Retinal pigment epithelial cell (primary cell): ENCODE measurements around the gene ARID1B.

Experiments
- DNase-seq: peaks from one replicate; pipeline ENCODE4 v3.0.0-alpha.2; 2010; ENCODE audit warnings: low read depth
- H3K4me3 ChIP-seq: 2 replicates; pipeline ENCODE4 v1.5.1; 2011; ENCODE audit warnings: mild to moderate bottlenecking, low read length, control low read depth, moderate library complexity
- CTCF ChIP-seq: conservative IDR thresholded peaks from 2 replicates; pipeline ENCODE4 v1.5.1; 2011; ENCODE audit warnings: low read depth, low read length, control low read depth, inconsistent platforms

Gene ARID1B

GRCh38 chr6:157076451-157076822, 299.3 kb downstream of the ARID1B start:
- TF ChIP-seq CTCF, result no peak
- no peak overlapping the region for H3K4me3 ChIP-seq
- DNase-seq, result no peak

- H3K4me3 ChIP-seq, result no peak overlapping the region
- no peak for TF ChIP-seq CTCF
- DNase-seq, result no peak
These were observed 300.1 kb downstream of the ARID1B start for GRCh38 chr6:157077251-157077650.

- no peak overlapping the region for H3K4me3 ChIP-seq
- no peak for TF ChIP-seq CTCF
- no peak for DNase-seq
These were observed 301.1 kb downstream of the ARID1B start for GRCh38 chr6:157078326-157078725.

- no peak overlapping the region for H3K4me3 ChIP-seq
- DNase-seq, result no peak
- TF ChIP-seq CTCF, result no peak
These were observed 302.1 kb downstream of the ARID1B start for GRCh38 chr6:157079277-157079676.

- no peak for TF ChIP-seq CTCF
- no peak for DNase-seq
- H3K4me3 ChIP-seq, result no peak overlapping the region
These were observed 302.6 kb downstream of the ARID1B start for GRCh38 chr6:157079771-157080170.

- H3K4me3 ChIP-seq, result no peak overlapping the region
- no peak for DNase-seq
- no peak for TF ChIP-seq CTCF
These were observed 303.8 kb downstream of the ARID1B start for GRCh38 chr6:157080986-157081391.

GRCh38 chr6:157083343-157083742, 306.2 kb downstream of the ARID1B start:
- no peak overlapping the region for H3K4me3 ChIP-seq
- DNase-seq, result no peak
- TF ChIP-seq CTCF, result no peak
